DMS114 treated with DMSO at 0.1 percent for 48 hours (cell line): ENCODE measurements around the gene FTSJ1.
"Not testable (repeated sequence)": the region's sequence is repeated elsewhere in the genome, so short reads cannot be mapped to it uniquely, and the experiment has no call there.

Experiments
- DNase-seq: peaks from one replicate; lab custom pipeline; 2025; ENCODE audit not compliant: unreplicated experiment; lab: John Stamatoyannopoulos, UW

FTSJ1 gene

DNA sequence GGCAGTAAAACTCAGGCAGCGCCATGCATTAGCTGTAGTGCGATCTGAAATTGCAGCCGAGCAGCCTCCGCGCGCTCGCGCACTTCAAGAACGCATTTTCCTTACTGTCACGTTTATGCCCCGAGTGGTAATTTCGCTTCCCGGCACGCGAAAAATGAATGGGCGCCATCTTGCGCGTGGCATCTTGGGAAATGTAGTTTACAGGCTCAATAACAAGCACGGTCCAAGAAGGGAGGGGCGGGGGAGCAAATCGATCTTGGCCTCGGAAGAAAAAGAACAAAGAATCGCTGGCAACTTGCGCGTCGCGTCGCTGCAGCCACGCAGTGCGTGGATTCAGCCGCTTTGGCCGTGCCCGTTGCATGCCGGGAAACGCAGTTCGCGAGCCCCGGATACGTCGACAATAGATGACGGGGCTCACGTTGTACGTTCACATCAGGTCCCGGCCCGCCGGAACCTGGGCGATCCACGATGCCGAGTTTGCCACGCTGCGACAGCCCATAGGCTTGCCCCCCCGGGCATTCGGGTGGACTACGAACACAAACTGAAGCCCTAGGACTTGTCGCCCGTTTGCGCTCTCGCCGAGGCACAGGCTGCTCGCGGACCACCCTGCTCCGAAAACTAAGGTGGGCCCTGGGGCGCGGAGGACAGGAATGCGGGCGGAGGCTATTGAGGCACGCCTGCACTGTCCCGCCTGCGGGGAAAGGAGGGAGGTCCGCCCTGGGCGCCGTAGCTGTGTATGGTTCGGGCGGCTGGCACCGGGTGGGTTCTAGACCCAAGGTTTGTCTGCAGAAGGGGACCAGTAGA is at the start of gene FTSJ1:
TSS of gene FTSJ1 (plus strand) at position 426 of the 804 bp plus-strand sequence. CDS start 1,849 bp downstream, outside the sequence.
- peak; percentile 79 for DNase-seq

DNA sequence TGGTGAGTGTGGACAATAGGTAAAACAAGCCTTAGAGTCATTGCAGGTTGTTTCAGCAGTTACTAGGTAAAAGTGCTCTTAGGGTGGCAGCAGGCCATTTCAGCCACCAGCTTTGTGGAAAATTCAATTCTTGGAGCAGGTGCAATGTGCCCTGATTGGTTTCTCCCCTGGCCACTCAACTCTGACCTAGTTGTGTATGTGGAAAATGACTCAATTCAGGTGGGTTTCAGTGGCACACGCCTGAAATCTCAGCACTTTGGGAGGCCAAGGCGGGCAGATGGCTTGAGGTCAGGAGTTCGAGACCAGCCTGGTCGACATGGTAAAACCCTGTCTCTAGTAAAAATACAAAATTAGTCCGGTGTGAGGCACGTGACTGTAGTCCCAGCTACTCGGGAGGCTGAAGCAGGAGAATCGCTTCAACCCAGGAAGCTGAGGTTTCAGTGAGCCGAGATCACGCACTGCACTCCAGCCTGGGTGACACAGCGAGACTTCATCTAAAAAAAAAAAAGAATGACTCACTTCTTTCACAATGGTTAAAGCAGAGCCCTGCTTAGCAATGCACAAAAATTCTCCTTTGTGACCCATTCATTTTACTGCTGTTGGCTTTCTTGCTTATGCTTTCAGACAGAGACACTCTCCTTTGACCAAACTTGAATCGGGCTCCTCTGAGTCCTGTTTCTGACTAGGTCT is 48.8 kb upstream of the FTSJ1 start:
- DNase-seq: not testable (repeated sequence)

DNA sequence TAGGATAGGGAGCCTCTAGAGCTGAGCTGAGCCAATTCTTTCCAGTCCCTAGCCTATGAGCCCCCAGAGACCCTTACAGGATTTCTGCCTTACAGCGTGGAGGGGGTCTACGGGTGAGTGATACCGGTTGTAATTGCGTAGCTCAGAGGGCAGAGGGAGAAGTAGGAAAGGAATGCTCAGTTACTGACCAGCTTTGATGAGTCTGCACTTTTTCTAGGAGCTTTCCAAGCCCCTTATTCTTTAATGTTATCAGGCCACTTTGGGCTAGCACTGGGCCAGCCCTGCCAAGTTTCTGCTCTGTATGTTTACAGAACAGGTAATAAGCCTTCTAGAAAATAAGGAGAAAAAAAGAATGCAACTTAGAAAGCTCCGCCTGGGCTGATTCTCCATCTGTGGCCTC is 46.4 kb upstream of the FTSJ1 start:
- not testable (repeated sequence) for DNase-seq

GRCh38 chrX:48430166-48430565 is 45.8 kb upstream of the FTSJ1 start:
- DNase-seq: not testable (repeated sequence)

DNA sequence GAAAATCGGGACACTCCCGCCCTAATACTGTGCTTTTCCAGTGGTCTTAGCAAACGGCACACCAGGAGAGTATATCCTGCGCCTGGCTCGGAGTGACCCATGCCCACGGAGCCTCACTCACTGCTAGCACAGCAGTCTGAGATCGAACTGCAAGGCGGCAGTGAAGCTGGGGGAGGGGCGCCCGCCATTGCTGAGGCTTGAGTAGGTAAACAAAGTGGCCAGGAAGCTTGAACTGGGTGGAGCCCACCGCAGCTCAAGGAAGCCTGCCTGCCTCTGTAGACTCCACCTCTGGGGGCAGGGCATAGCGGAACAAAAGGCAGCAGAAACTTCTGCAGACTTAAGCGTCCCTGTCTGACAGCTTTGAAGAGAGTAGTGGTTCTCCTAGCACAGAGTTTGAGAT is 42.3 kb upstream of the FTSJ1 start:
- DNase-seq: not testable (repeated sequence)

DNA sequence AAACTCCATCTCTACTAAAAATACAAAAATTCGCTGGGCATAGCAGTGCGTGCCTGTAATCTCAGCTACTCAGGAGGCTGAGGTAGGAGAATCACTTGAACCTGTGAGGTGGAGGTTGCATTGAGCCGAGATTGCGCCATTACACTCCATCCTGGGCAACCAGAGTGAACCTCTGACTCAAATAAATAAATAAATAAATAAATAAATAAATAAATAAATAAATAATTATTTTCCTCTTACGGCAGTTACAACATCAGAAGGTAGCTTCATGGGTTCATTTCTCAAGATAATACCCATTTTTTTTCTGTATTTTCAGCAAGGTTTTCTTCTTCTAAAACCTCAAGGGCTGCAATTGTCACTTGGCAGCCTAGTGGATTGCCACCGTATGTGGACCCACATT is 28.8 kb upstream of the FTSJ1 start:
- DNase-seq: not testable (repeated sequence)

DNA sequence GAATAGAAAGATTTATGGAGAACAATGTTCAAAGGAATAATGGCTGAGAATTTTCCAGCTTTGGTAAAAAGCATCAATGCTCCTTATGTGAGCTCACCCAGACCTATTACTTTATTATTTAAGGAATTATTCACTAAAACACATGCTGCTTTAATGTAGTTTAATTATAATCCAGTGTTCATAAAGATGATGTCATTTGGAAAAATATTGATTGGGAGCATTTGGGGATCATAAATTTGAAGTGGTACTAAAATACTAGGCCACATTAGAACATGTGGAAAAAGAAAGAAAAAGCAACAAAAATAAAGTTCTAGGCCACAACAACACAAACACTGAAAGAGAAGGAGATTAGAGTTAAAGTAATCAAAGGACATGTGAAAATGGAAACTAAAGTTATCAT is 25.9 kb upstream of the FTSJ1 start:
- DNase-seq: no peak

GRCh38 chrX:48451708-48452107 is 24.3 kb upstream of the FTSJ1 start:
- DNase-seq: no peak

DNA sequence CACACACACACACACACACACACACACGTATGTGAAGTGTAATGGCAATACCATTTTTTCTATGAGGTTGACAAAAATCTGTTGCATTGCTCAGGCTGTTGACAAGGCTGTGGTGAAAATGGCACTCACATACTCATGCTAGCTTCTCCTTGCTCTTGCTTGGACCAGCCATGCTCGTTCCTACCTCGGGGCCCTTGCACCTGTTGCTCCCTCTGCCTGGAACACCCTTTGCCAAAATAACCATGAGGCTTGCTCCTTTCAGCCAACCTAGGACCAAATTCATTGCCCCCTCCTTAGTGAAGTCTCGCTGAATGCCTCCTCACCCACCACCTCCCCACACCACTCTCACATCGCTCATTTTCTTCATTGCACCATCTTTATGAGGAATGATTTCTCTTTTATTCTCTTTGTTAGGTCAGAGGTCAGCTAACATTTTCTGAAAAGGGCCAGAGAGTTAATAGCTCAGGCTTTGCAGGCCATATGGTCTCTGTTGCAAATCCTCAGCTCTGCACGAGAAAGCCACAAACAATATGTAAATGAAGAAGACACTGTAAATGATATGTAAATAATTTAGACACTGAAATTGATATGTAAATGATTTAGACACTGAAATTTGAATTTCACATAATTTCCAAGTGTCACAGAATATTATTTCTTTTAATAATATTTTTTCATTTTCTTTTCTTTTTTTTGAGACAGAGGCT is 19.2 kb upstream of the FTSJ1 start:
- DNase-seq: no peak

DNA sequence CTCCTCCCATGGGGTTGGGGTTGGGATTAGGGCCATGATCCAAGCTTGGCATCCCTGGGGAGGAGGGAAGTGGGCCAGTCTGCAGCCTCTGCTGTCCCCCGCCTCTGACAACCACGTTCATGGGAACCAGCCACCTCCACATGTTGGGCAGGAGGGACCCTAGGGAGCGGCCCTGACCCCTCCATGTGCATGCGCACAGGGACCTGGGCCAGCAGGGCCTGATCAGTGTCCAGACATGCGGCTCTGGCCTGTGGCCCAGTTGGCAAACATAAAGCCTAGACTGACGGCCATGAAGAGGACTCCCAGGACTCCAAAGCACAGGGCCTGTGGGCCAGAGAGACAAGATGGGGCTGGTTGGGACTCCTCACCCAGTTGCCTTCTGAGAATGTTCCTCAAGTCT is 17.3 kb upstream of the FTSJ1 start:
- DNase-seq: no peak

GRCh38 chrX:48459483-48459882 is 16.5 kb upstream of the FTSJ1 start:
- no peak for DNase-seq

GRCh38 chrX:48460031-48460430 is 16.0 kb upstream of the FTSJ1 start:
- no peak for DNase-seq

DNA sequence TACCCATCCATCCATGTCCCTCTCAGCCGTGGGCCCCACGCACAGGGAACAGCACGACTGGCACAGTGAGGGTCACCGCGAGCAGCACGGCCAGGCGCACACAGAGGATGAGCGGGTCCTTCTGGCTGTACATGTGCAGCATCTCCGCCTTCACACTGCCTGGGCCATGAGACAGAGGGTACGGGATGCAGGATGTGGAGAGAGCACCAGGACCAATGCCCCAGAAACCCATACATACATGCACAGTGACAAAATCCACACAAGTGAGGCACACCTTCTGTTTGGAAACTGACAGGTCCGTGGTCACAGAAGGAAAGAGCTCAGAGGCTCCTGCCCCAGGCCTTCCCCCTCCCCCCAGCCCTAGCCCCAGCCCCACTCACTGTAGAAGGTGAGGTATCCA is 15.4 kb upstream of the FTSJ1 start:
- DNase-seq: no peak

GRCh38 chrX:48461830-48462229 is 14.2 kb upstream of the FTSJ1 start:
- DNase-seq: no peak

- no peak for DNase-seq
Observed at GRCh38 chrX:48465336-48465933, 10.6 kb upstream of the FTSJ1 start.

DNA sequence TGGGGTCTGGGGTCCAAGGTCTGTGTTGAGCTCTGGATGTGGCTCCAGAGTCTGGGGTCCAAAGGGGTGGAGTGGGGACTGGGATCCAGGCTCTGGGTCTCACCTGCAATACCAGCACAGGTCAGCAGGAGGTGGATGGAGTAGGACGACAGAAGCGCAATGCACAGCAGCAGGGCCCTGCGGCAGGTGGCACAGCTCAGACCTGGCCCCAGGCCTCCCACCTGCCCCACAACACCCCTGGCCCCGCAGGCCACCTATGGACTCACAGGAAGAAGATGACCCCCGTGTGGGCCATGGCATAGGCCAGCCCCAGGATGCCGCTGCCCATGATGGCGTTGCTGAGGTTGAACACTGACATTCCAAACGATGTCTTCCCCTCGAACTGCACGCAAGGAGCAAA is 9.3 kb upstream of the FTSJ1 start:
- DNase-seq: no peak

DNA sequence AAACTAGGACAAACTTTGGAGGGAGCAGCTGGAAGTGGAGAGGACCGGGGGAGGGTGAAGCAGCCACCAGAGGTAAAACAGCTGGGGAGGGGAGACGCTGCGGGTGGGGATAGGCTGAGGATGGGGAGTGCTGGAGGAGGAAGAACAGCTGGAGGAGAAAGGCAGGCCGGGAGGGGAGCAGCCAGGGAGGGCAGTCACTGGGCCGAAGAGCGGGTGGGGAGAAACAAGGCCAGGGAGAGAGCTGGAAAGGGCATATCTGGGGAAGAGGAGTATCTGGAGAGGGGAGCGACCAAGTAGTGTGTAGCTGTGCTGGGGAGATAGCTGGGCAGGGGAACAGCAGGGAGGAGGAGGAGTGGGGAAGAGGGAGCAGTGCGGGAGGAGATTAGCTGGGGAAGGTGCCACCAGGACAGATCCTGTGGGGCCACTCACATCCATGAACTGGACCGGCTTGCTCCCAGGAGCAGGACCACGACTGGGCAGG is 8.7 kb upstream of the FTSJ1 start:
- no peak for DNase-seq

DNA sequence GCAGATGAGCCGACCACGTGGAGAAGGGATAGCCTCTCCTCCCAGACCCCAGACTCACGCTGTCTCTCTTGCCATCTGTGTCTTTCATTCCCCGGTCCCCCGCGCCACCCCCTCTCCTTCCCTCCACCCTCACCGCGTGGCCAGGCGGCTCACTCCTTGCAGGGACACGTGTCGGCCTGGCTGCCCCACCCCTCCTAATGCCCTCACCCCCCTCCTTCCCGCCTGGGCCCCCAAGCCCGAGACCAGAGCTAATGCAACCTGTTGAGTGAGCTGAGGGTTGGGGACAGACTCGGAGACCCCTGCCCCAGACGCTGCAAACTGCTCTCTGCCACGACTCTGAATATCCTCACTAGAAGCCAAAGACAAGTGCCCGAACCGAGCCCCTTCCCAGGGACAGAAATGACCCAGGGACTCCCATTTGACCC is 7.7 kb upstream of the FTSJ1 start:
- DNase-seq: no peak

GRCh38 chrX:48468693-48469691 is 7.0 kb upstream of the FTSJ1 start:
- no peak for DNase-seq
